Measurements from ENCODE around the gene TRIM71. TPM values are rescaled to one million over a fixed set of nuclear protein-coding genes. Genes with fewer than 3 reads are reported as not detected.

TRIM71 gene
- total RNA-seq, 1 experiment from 2014 or later = 0.17 TPM

- ChIA-PET RAD21 (ENCODE audit: low non-redundant PET in 1 of 2, low total read pairs in 2 of 2, uncharacterized antibody in 2 of 2, unreplicated experiment in 2 of 2) (no interaction called here), POLR2A (no interaction called here), CTCF (no interaction called here)
- no TSS peak for BruUV-seq (replicated peaks)
- no peak for DNase-seq (ENCODE audit: low read depth, low spot score)
- no peak overlapping the region for H3K27ac ChIP-seq (ENCODE audit: low read depth, low read length)
- intact Hi-C loops (cut with micrococcal nuclease) = no loop called here
- no peak overlapping the region for H3K9ac ChIP-seq (ENCODE audit: low read length)
- H3K9me2 ChIP-seq (ENCODE audit: insufficient read depth) = no peaks in the 10 kb centered on the region
- no peak for TF ChIP-seq ELF1 (IDR thresholded peaks at IDR 0.05; ENCODE audit: borderline replicate concordance, low read depth)
- TF ChIP-seq ZNF274 (IDR thresholded peaks at IDR 0.05; ENCODE audit: low read depth, low read length) = no peak
- no peak for TF ChIP-seq EZH2 (IDR thresholded peaks at IDR 0.05)
- no peak for TF ChIP-seq POLR2AphosphoS5 (IDR thresholded peaks at IDR 0.05; ENCODE audit: low read depth, low read length)
- TF ChIP-seq MAX (IDR thresholded peaks at IDR 0.05) = no peak
- no peak for TF ChIP-seq EGR1 (IDR thresholded peaks at IDR 0.05; ENCODE audit: low read depth)
- no peak for TF ChIP-seq SIN3A (IDR thresholded peaks at IDR 0.05; ENCODE audit: low read depth)
- TF ChIP-seq CBX3 (IDR thresholded peaks at IDR 0.05; ENCODE audit: low read depth) = no peak
- TF ChIP-seq SRF (IDR thresholded peaks at IDR 0.05; ENCODE audit: low read depth) = no peak
- TF ChIP-seq YY1 (IDR thresholded peaks at IDR 0.05; ENCODE audit: extremely low read depth, insufficient replicate concordance, low read depth, low read length) = no peak
- no peak for TF ChIP-seq JUND (IDR thresholded peaks at IDR 0.05)
- TF ChIP-seq ZFX (IDR thresholded peaks at IDR 0.05) = no peak
- TF ChIP-seq SP1 (IDR thresholded peaks at IDR 0.05; ENCODE audit: low read depth) = no peak
- TF ChIP-seq ATF3 (IDR thresholded peaks at IDR 0.05) = no peak
- no peak for TF ChIP-seq CEBPB (IDR thresholded peaks at IDR 0.05; ENCODE audit: low read depth)
- TF ChIP-seq EZH2phosphoT487 (IDR thresholded peaks at IDR 0.05; ENCODE audit: borderline replicate concordance) = no peak
- no peak for TF ChIP-seq REST (IDR thresholded peaks at IDR 0.05; ENCODE audit: low read depth)
- no peak for TF ChIP-seq TCF7L2 (IDR thresholded peaks at IDR 0.05; ENCODE audit: borderline replicate concordance, extremely low read depth, insufficient read depth, insufficient read length)
- TF ChIP-seq FOSL1 (IDR thresholded peaks at IDR 0.05; ENCODE audit: low read depth) = no peak
- no peak for ATAC-seq
- H3K9me3 ChIP-seq (ENCODE audit: control insufficient read depth in 1 of 2, insufficient read depth in 1 of 2, low read depth in 1 of 2, low read length in 2 of 2) = no peaks in the 10 kb centered on the region
- H2AFZ ChIP-seq (ENCODE audit: low read depth, low read length, poor library complexity, severe bottlenecking) = no peak overlapping the region
- H3K4me2 ChIP-seq (ENCODE audit: low read length) = no peak overlapping the region
- no peaks in the 10 kb centered on the region for H3K36me3 ChIP-seq (ENCODE audit: control insufficient read depth in 1 of 2, insufficient read depth in 2 of 2, low read length in 2 of 2)
- H4K20me1 ChIP-seq (ENCODE audit: insufficient read depth) = no peaks in the 10 kb centered on the region
- no peaks in the 10 kb centered on the region for H3K79me2 ChIP-seq (ENCODE audit: insufficient read depth, low read length)
- H3K4me3 ChIP-seq (replicated peaks in 1 of 2; ENCODE audit: low read depth in 1 of 2, low read length in 2 of 2) = no peak overlapping the region
- peaks cover 3% of the 10 kb centered on the region; the same call in 1 of the 2 replicates for H3K27me3 ChIP-seq (ENCODE audit: insufficient read depth, low read length)
- H3K4me1 ChIP-seq (ENCODE audit: control insufficient read depth in 1 of 2, insufficient read depth in 2 of 2, low read length in 2 of 2) = peaks cover 9 to 18% of the 10 kb centered on the region in 2 experiments
These were observed 53.5 kb downstream of the TRIM71 start for GRCh38 chr3:32871273-32871672.

Data from HCT116 (cell line).